Measurements from ENCODE around the gene PPIA.
"Not testable (repeated sequence)": the region's sequence is repeated elsewhere in the genome, so short reads cannot be mapped to it uniquely, and the experiment has no call there.

Gene PPIA

GRCh38 chr7:44791278-44792219, 4.9 kb upstream of the PPIA start:
- DNase-seq: no peak

- no peak for DNase-seq
These were observed 2.6 kb upstream of the PPIA start for GRCh38 chr7:44793919-44794318.

- no peak for DNase-seq
These were observed 2.1 kb upstream of the PPIA start for GRCh38 chr7:44794331-44794730.

- DNase-seq: no peak
These were observed 412 bp upstream of the PPIA start for GRCh38 chr7:44796034-44796503.

- DNase-seq: peak; percentile 87 to 91
These were observed 1.1 kb downstream of the PPIA start for GRCh38 chr7:44797329-44798258.

GRCh38 chr7:44798649-44799305, 2.3 kb downstream of the PPIA start:
- DNase-seq: no peak

GRCh38 chr7:44799939-44800338, 3.5 kb downstream of the PPIA start:
- no peak for DNase-seq

- no peak for DNase-seq
These were observed 5.4 kb downstream of the PPIA start for GRCh38 chr7:44801890-44802289.

GRCh38 chr7:44802418-44803025, 6.0 kb downstream of the PPIA start:
- no peak for DNase-seq

GRCh38 chr7:44803828-44804519, 7.5 kb downstream of the PPIA start:
- not testable (repeated sequence) for DNase-seq

GRCh38 chr7:44805950-44806349, 9.5 kb downstream of the PPIA start:
- DNase-seq: no peak

GRCh38 chr7:44808914-44809393, 12.5 kb downstream of the PPIA start:
- DNase-seq: no peak

- DNase-seq: no peak
These were observed 14.6 kb downstream of the PPIA start for GRCh38 chr7:44811093-44811492.

- no peak for DNase-seq
These were observed 15.1 kb downstream of the PPIA start for GRCh38 chr7:44811571-44811970.

- no peak for DNase-seq
These were observed 18.4 kb downstream of the PPIA start for GRCh38 chr7:44814919-44815318.

- no peak for DNase-seq
These were observed 22.8 kb downstream of the PPIA start for GRCh38 chr7:44819292-44819691.

GRCh38 chr7:44823255-44823781, 26.8 kb downstream of the PPIA start:
- DNase-seq: no peak

- DNase-seq: no peak
These were observed 28.5 kb downstream of the PPIA start for GRCh38 chr7:44824894-44825526.

GRCh38 chr7:44827567-44827966, 31.1 kb downstream of the PPIA start:
- no peak for DNase-seq

GRCh38 chr7:44838751-44839150, 42.3 kb downstream of the PPIA start:
- no peak for DNase-seq

- DNase-seq: not testable (repeated sequence)
These were observed 46.2 kb downstream of the PPIA start for GRCh38 chr7:44842675-44843074.

Data from CD4-positive, alpha-beta T cell treated with Interferon alpha-2 for 1 hour (primary cell).